ENCODE results near the gene ZDHHC5. TPM values are rescaled to one million over a fixed set of nuclear protein-coding genes. Genes with fewer than 3 reads are reported as not detected.
A peak's percentile ranks its signal among the peaks of the same experiment; 100 is the strongest.

The ZDHHC5 gene
- total RNA-seq, 1 donor from 2014 or later, result 64.4 TPM

- DNase-seq, result no peak
- H3K36me3 ChIP-seq, result no peaks in the 10 kb centered on the region
- H3K9me3 ChIP-seq, result no peaks in the 10 kb centered on the region
- TF ChIP-seq, protein P1, sequence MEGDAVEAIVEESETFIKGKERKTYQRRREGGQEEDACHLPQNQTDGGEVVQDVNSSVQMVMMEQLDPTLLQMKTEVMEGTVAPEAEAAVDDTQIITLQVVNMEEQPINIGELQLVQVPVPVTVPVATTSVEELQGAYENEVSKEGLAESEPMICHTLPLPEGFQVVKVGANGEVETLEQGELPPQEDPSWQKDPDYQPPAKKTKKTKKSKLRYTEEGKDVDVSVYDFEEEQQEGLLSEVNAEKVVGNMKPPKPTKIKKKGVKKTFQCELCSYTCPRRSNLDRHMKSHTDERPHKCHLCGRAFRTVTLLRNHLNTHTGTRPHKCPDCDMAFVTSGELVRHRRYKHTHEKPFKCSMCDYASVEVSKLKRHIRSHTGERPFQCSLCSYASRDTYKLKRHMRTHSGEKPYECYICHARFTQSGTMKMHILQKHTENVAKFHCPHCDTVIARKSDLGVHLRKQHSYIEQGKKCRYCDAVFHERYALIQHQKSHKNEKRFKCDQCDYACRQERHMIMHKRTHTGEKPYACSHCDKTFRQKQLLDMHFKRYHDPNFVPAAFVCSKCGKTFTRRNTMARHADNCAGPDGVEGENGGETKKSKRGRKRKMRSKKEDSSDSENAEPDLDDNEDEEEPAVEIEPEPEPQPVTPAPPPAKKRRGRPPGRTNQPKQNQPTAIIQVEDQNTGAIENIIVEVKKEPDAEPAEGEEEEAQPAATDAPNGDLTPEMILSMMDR (IDR thresholded peaks at IDR 0.05), result no peak
- H3K4me1 ChIP-seq, result peaks cover 28% of the 10 kb centered on the region
- intact Hi-C loops (cut with DNase I), result no loop called here
- H3K4me3 ChIP-seq, result peak overlapping the region; percentile 0
- H3K27ac ChIP-seq, result no peak overlapping the region
- H3K27me3 ChIP-seq (ENCODE audit: low read depth), result peaks cover 18% of the 10 kb centered on the region
- ATAC-seq, result no peak
These were observed 15.3 kb upstream of the ZDHHC5 start for GRCh38 chr11:57652662-57653061.

DNA sequence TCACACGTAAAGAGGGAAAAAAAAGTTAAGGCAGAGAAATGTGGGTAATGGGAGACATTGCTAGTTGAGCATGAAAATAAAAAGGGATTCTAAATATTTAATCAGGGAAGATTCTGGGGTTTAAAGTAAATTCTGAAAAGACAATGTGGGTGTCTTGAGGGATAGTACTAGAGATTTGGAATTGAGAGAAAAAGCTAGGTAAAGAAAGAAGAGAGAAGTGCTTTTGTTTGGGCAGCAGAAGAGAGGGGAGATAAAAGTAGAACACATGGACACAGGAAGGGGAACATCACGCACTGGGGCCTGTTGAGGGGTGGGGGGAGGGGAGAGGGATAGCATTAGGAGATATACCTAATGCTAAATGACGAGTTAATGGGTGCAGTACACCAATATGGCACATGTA lies 14.8 kb upstream of the ZDHHC5 start:
- intact Hi-C loops (cut with DNase I), result no loop called here
- ATAC-seq (no peak), DNase-seq (no peak)
- Histone ChIP-seq H3K4me1 (peaks cover 25% of the 10 kb centered on the region), H3K27ac (no peak overlapping the region), H3K36me3 (no peaks in the 10 kb centered on the region), H3K9me3 (no peaks in the 10 kb centered on the region), H3K4me3 (no peak overlapping the region), H3K27me3 (ENCODE audit: low read depth) (peaks cover 13% of the 10 kb centered on the region)
- TF ChIP-seq, protein P1 (IDR thresholded peaks at IDR 0.05), result no peak

GRCh38 chr11:57656885-57657193 lies 11.1 kb upstream of the ZDHHC5 start:
- TF ChIP-seq, protein P1 (IDR thresholded peaks at IDR 0.05), result no peak
- no peaks in the 10 kb centered on the region for H3K9me3 ChIP-seq
- H3K27me3 ChIP-seq (ENCODE audit: low read depth), result no peaks in the 10 kb centered on the region
- peaks cover 16% of the 10 kb centered on the region for H3K4me1 ChIP-seq
- H3K27ac ChIP-seq, result peak overlapping the region; percentile 80
- H3K4me3 ChIP-seq, result peak overlapping the region; percentile 72
- no peak for ATAC-seq
- peaks cover 27% of the 10 kb centered on the region for H3K36me3 ChIP-seq
- DNase-seq, result no peak
- intact Hi-C loops (cut with DNase I), result no loop called here

DNA sequence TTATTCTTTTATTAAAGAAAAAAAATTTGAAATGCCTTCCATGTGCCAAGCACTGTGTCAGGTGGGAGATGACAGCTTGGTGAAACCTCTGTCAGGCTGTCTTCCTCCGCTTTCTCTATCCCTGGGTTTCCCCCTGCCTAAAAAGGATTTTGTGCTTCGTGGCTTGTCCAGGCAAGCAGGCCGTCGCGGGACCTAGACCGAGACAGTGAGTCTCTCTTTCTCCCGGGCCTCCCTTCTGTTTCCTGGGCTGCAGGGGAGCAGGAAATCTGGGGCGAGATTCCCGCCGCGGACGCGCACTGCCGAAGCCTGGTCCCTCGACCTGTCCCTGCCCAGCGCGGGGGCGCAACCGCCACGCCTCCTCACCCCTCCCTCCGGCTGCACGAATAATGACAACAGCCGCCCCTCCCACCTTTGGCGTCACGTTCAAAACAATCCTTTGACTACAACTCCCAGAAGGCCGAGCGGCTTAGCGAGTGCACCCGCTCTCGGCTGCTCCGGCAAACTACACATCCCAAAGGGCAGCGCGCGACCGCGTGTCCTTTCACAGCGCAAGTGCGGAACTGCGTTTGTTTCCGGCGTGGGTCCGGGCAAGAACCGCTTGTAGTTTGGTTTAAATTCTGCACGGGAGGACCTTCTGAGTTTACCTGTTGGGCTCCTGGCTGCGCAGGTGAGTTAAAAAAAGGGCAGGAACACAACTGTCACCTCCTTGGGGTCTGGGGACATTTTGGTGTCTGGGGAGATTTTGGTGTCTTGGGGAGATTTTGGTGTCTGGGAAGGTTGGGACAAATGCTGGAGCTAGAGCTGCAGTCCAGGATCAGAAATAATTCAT lies 10.5 kb upstream of the ZDHHC5 start, which contains the start of gene CLP1:
CLP1 (plus strand) TSS at position 569 of the 829 bp plus-strand sequence. CDS start 1,715 bp downstream, outside the sequence.
- peak; percentile 99 for ATAC-seq

GRCh38 chr11:57658023-57658361 lies 9.9 kb upstream of the ZDHHC5 start:
- DNase-seq (no peak), ATAC-seq (peak in 1 of 2 donors; percentile 1)
- H3K4me3 ChIP-seq, result peak overlapping the region; percentile 72
- H3K27me3 ChIP-seq (ENCODE audit: low read depth), result no peaks in the 10 kb centered on the region
- peak overlapping the region; percentile 80 for H3K27ac ChIP-seq
- intact Hi-C loops (cut with DNase I), result no loop called here
- no peaks in the 10 kb centered on the region for H3K9me3 ChIP-seq
- H3K4me1 ChIP-seq, result peaks cover 16% of the 10 kb centered on the region
- peaks cover 38% of the 10 kb centered on the region for H3K36me3 ChIP-seq
- TF ChIP-seq, protein P1 (IDR thresholded peaks at IDR 0.05), result no peak

More for the DNA sequence above, 10.5 kb upstream of the ZDHHC5 start, which contains the start of gene CLP1:
- DNase-seq, result peak; percentile 99
- no peaks in the 10 kb centered on the region for H3K27me3 ChIP-seq (ENCODE audit: low read depth)
- TF ChIP-seq, protein P1 (IDR thresholded peaks at IDR 0.05), result no peak
- peaks cover 32% of the 10 kb centered on the region for H3K36me3 ChIP-seq
- intact Hi-C loops (cut with DNase I), result no loop called here
- peak within 1 kb of the TSS; percentile 80 for H3K27ac ChIP-seq
- H3K9me3 ChIP-seq, result no peaks in the 10 kb centered on the region
- H3K4me1 ChIP-seq, result peaks cover 16% of the 10 kb centered on the region
- H3K4me3 ChIP-seq, result peak within 1 kb of the TSS; percentile 72
